B cell (primary cell): ENCODE data around the gene SF1. TPM values are rescaled to one million over a fixed set of nuclear protein-coding genes. Genes with fewer than 3 reads are reported as not detected.

Experiments used
- ATAC-seq: fragments of 200-7000 bp; cut with Tn5 transposase; one replicate; pipeline ENCODE4 v1.10.0; 2021; ENCODE audit warnings: low read depth, mild to moderate bottlenecking, moderate number of reproducible peaks, moderate library complexity
- CTCF ChIA-PET: fragments of 350-600 bp; sonication (Branson Sonifier 250); formaldehyde crosslinking; loops from one replicate; lab custom pipeline; 2021; ENCODE audit warnings: antibody characterized with exemption, inconsistent platforms; lab: Charles Lee
- POLR2A ChIA-PET: fragments of 350-600 bp; sonication (Branson Sonifier 250); formaldehyde crosslinking; loops from one replicate; lab custom pipeline; 2021; ENCODE audit warnings: antibody characterized with exemption; lab: Charles Lee
- DNase-seq: peaks from one replicate; pipeline ENCODE4 v3.0.0; 2013
- H2AFZ ChIP-seq: 2 replicates; pipeline ENCODE4 v1.6.1; 2012; ENCODE audit warnings: mild to moderate bottlenecking, low read depth, low read length; ENCODE audit not compliant: insufficient read depth, poor library complexity, severe bottlenecking
- H3K27ac ChIP-seq, 2 donors: 1 replicate in 1 of 2; 2 replicates in 1 of 2; pipeline ENCODE4 v1.5.1; 2012 to 2013; ENCODE audit warnings: low read length in 2 of 2, mild to moderate bottlenecking in 2 of 2, moderate library complexity in 1 of 2
- H3K27me3 ChIP-seq, 4 experiments: fragments of 200-600 bp in 1 of 4; sonication (generic) in 1 of 4; replicated peaks in 1 of 4; 1 replicate in 2 of 4; 2 replicates in 2 of 4; pipeline versions ENCODE4 v1.6.1 to v1.7.0; 2013 to 2016; ENCODE audit warnings: low read length in 3 of 4, mild to moderate bottlenecking in 2 of 4, mixed read lengths in 1 of 4, moderate library complexity in 1 of 4; ENCODE audit not compliant: insufficient read depth in 4 of 4, control insufficient read depth in 3 of 4; ENCODE audit errors: control extremely low read depth in 1 of 4
- H3K36me3 ChIP-seq, 2 experiments: replicated peaks in 1 of 2; 1 replicate in 1 of 2; 2 replicates in 1 of 2; pipeline versions ENCODE4 v1.6.1 to v1.7.1; 2013; ENCODE audit warnings: low read length in 1 of 2; ENCODE audit not compliant: insufficient read depth in 2 of 2, control insufficient read depth in 1 of 2; ENCODE audit errors: control extremely low read depth in 1 of 2, extremely low read depth in 1 of 2
- H3K4me1 ChIP-seq, 2 donors: fragments of 200-600 bp in 1 of 2; sonication (generic) in 1 of 2; 1 replicate in 1 of 2; 2 replicates in 1 of 2; pipeline versions ENCODE4 v1.5.1 to v1.6.1; 2013 to 2017; ENCODE audit warnings: low read length in 2 of 2; ENCODE audit not compliant: control insufficient read depth in 2 of 2, insufficient read depth in 2 of 2
- H3K4me2 ChIP-seq: replicated peaks from 2 replicates; pipeline ENCODE3; 2012; ENCODE audit warnings: mild to moderate bottlenecking, low read depth, low read length; ENCODE audit not compliant: poor library complexity, severe bottlenecking
- H3K4me3 ChIP-seq, 5 experiments: fragments of 200-600 bp in 1 of 5; sonication (generic) in 1 of 5; 1 replicate in 3 of 5; 2 replicates in 2 of 5; pipeline versions ENCODE4 v1.5.1 to v1.7.0; 2011 to 2016; ENCODE audit warnings: low read length in 4 of 5, mild to moderate bottlenecking in 4 of 5, low read depth in 2 of 5, control low read depth in 1 of 5, moderate library complexity in 1 of 5; ENCODE audit not compliant: insufficient read depth in 1 of 5; ENCODE audit errors: control extremely low read depth in 1 of 5, extremely low read depth in 1 of 5
- H3K79me2 ChIP-seq: fragments of 200-600 bp; sonication (generic); one replicate; pipeline ENCODE4 v1.6.0; 2016; ENCODE audit warnings: low read length; ENCODE audit not compliant: control insufficient read depth, insufficient read depth
- H3K9ac ChIP-seq: fragments of 200-600 bp; sonication (generic); 2 replicates; pipeline ENCODE4 v1.6.1; 2017; ENCODE audit warnings: mild to moderate bottlenecking, low read length, moderate library complexity
- H3K9me3 ChIP-seq, 3 donors: one replicate each; pipeline versions ENCODE4 v1.6.1 to v1.7.1; 2013; ENCODE audit warnings: low read length in 2 of 3; ENCODE audit not compliant: control insufficient read depth in 2 of 3, insufficient read depth in 1 of 3; ENCODE audit errors: control extremely low read depth in 1 of 3
- H4K20me1 ChIP-seq: 2 replicates; pipeline ENCODE4 v1.6.0; 2012; ENCODE audit warnings: mild to moderate bottlenecking, low read length; ENCODE audit not compliant: insufficient read depth, control insufficient read depth, poor library complexity, severe bottlenecking
- H3K27ac Mint-ChIP-seq: one replicate; pipeline ENCODE4 v1.8.0; 2021; ENCODE audit warnings: mixed read lengths
- H3K27me3 Mint-ChIP-seq: one replicate; pipeline ENCODE4 v1.8.0; 2021; ENCODE audit warnings: mixed read lengths
- H3K4me1 Mint-ChIP-seq: one replicate; pipeline ENCODE4 v1.8.0; 2021; ENCODE audit warnings: mixed read lengths
- H3K4me3 Mint-ChIP-seq: one replicate; pipeline ENCODE4 v1.8.0; 2021; ENCODE audit warnings: mixed read lengths
- H3K9me3 Mint-ChIP-seq: one replicate; pipeline ENCODE4 v1.8.0; 2022; ENCODE audit warnings: mixed read lengths; ENCODE audit not compliant: insufficient read depth
- CTCF ChIP-seq: fragments of 200-600 bp; IDR thresholded peaks from one replicate; pipeline ENCODE4 v1.8.0; 2022; ENCODE audit warnings: antibody characterized with exemption, mild to moderate bottlenecking
- EZH2 ChIP-seq: IDR thresholded peaks from 2 replicates; pipeline ENCODE4 v1.6.1; 2012; ENCODE audit warnings: borderline replicate concordance, low read depth, mild to moderate bottlenecking, moderate library complexity, low read length; ENCODE audit not compliant: insufficient read depth, poor library complexity, severe bottlenecking
- WGBS: methylation state at CpG from one replicate; pipeline ENCODE4 v1.1.5; 2013; ENCODE audit warnings: missing lambda C conversion rate; ENCODE audit not compliant: insufficient coverage; 5-methylcytosine and 5-hydroxymethylcytosine counted together
- intact Hi-C: fragments of 100-400 bp; cut with micrococcal nuclease; formaldehyde crosslinking; loops from one replicate; pipeline ENCODE4 v1.10.0; 2022
- polyA plus RNA-seq: library from polyadenylated mRNA; depleted of rRNA; stranded (reverse); fragments of >200 nt; gene quantifications from 2 replicates; pipeline ENCODE4 v1.2.3, GENCODE V29; 2012
- total RNA-seq, 2 donors: library from RNA; stranded (reverse); fragments of 120-200 nt in 1 of 2; gene quantifications; 1 replicate in 1 of 2; 2 replicates in 1 of 2; pipeline versions ENCODE4 v1.2.3 to v1.2.4, GENCODE V29; 2013 to 2022

The SF1 gene
- total and polyA plus RNA-seq, 2 donors (not counting 1 experiment from before 2014, with no cell fraction given) = 369 to 931 TPM

GRCh38 chr11:64784813-64785581 is 6.7 kb upstream of the SF1 start:
- Histone ChIP-seq H3K4me3 (no peak overlapping the region), H3K27me3 (no peaks in the 10 kb centered on the region), H3K9me3 (no peaks in the 10 kb centered on the region), H2AFZ (no peak overlapping the region), H3K36me3 (peaks cover 3 to 26% of the 10 kb centered on the region in 2 experiments), H3K79me2 (peaks cover 18% of the 10 kb centered on the region), H3K4me2 (no peak overlapping the region), H4K20me1 (no peaks in the 10 kb centered on the region), H3K9ac (no peak overlapping the region), H3K27ac (no peak overlapping the region), H3K4me1 (peaks cover 26 to 38% of the 10 kb centered on the region in 2 donors)
- H3K4me3 Mint-ChIP-seq = no peak overlapping the region
- no peaks in the 10 kb centered on the region for H3K9me3 Mint-ChIP-seq
- ChIA-PET POLR2A (interaction anchor here (0.8 to 1.3 kb wide), 3 partner anchors 10 to 79 kb away, joined by 3 to 4 read pairs (median 3); no protein-coding TSS in a partner anchor), CTCF (interaction anchor here (0.6 to 6.6 kb wide), 14 partner anchors 9 to 514 kb away, joined by 3 to 73 read pairs (median 5); partner anchors contain the start of genes CDC42BPG, MAP4K2 and RASGRP2)
- ATAC-seq (no peak), DNase-seq (no peak)
- peak overlapping the region; percentile 71 for H3K27ac Mint-ChIP-seq
- H3K27me3 Mint-ChIP-seq = no peaks in the 10 kb centered on the region
- WGBS = 100% methylated on average over 5 of the region's 12 CpGs
- peaks cover 33% of the 10 kb centered on the region for H3K4me1 Mint-ChIP-seq
- no peak for TF ChIP-seq EZH2
- TF ChIP-seq CTCF = no peak
- intact Hi-C loops = no loop called here

- WGBS = 0% methylated on average over 27 of the region's 28 CpGs
- ATAC-seq (peak; percentile 1), DNase-seq (no peak)
- H3K4me3 ChIP-seq = peak overlapping the region in 4 of 5 experiments; percentile 65 to 91 (median 80)
- peak overlapping the region; percentile 99 for H3K27ac Mint-ChIP-seq
- H3K79me2 ChIP-seq = peaks cover 61% of the 10 kb centered on the region
- ChIA-PET CTCF (interaction anchor here (0.6 to 5.9 kb wide), 13 partner anchors 9 to 474 kb away, joined by 3 to 74 read pairs (median 5); partner anchors contain the start of genes MAP4K2, MEN1 and RASGRP2), POLR2A (interaction anchor here (0.6 to 6.9 kb wide), 19 partner anchors 9 to 1938 kb away, joined by 3 to 149 read pairs (median 5); partner anchors contain the start of genes CCDC88B, CDC42BPG, MAP4K2 and MEN1)
- peak overlapping the region; percentile 90 for H3K4me3 Mint-ChIP-seq
- intact Hi-C loops = loop anchor here (1.0 to 5.0 kb wide), 4 partner anchors 33 to 339 kb away; partner anchors contain the start of genes ARL2, CDC42BPG and ZNHIT2
- peaks cover 43% of the 10 kb centered on the region for H4K20me1 ChIP-seq
- H3K27ac ChIP-seq = peak overlapping the region; percentile 95 to 98
- peaks cover 78% of the 10 kb centered on the region for H3K4me1 Mint-ChIP-seq
- no peaks in the 10 kb centered on the region for H3K27me3 ChIP-seq
- H2AFZ ChIP-seq = no peak overlapping the region
- H3K9me3 ChIP-seq = no peaks in the 10 kb centered on the region
- H3K27me3 Mint-ChIP-seq = no peaks in the 10 kb centered on the region
- peak overlapping the region; percentile 85 for H3K9ac ChIP-seq
- peaks cover 63 to 73% of the 10 kb centered on the region in 2 donors for H3K4me1 ChIP-seq
- no peak for TF ChIP-seq CTCF
- no peak for TF ChIP-seq EZH2
- H3K9me3 Mint-ChIP-seq = no peaks in the 10 kb centered on the region
- peaks cover 3 to 42% of the 10 kb centered on the region in 2 experiments for H3K36me3 ChIP-seq
- peak overlapping the region; percentile 72 for H3K4me2 ChIP-seq
These were observed 194 bp downstream of the SF1 start for GRCh38 chr11:64778223-64778472.
